K562 (cell line): ENCODE data around the gene DBNL. TPM values are rescaled to one million over a fixed set of nuclear protein-coding genes. Genes with fewer than 3 reads are reported as not detected.

ENCODE experiments used
- ADNP ChIP-seq: fragments of 200-800 bp; sonication (Bioruptor generic); IDR thresholded peaks from 2 replicates; pipeline ENCODE4 v1.6.1; 2016; ENCODE audit warnings: missing genetic modification characterization, missing compliant biosample characterization
- CHD1 ChIP-seq: fragments of 200-600 bp; sonication (generic); IDR thresholded peaks from one replicate; pipeline ENCODE4 v1.6.1; 2012; ENCODE audit warnings: mild to moderate bottlenecking, moderate library complexity, low read length, inconsistent platforms
- CREB1 ChIP-seq, 2 experiments: sonication (generic) in 1 of 2; formaldehyde crosslinking in 1 of 2; IDR thresholded peaks; 2 replicates each; pipeline versions ENCODE4 v1.6.1 to v1.8.0; 2012 to 2022; ENCODE audit warnings: inconsistent platforms in 1 of 2, mild to moderate bottlenecking in 1 of 2, missing genetic modification reagents in 1 of 2, moderate library complexity in 1 of 2
- ELF4 ChIP-seq: fragments of 450-650 bp; formaldehyde crosslinking; IDR thresholded peaks from 2 replicates; pipeline ENCODE4 v1.4.0; 2022; ENCODE audit warnings: missing genetic modification characterization
- FOXA3 ChIP-seq, 2 experiments: fragments of 450-650 bp in 1 of 2; sonication (generic) in 1 of 2; formaldehyde crosslinking; IDR thresholded peaks in 1 of 2; conservative IDR thresholded peaks in 1 of 2; 2 replicates each; pipeline versions ENCODE4 v1.4.0 to v1.8.0; 2020 to 2022; ENCODE audit warnings: mild to moderate bottlenecking in 2 of 2, missing genetic modification reagents in 1 of 2
- FOXK2 ChIP-seq, 2 experiments: fragments of 450-650 bp; IDR thresholded peaks in 1 of 2; conservative IDR thresholded peaks in 1 of 2; 2 replicates each; pipeline ENCODE4 v1.6.1; 2016; ENCODE audit warnings: low read depth in 2 of 2, mild to moderate bottlenecking in 1 of 2
- MXD1 ChIP-seq: fragments of 250-450 bp; sonication (Bioruptor Pico); IDR thresholded peaks from 2 replicates; pipeline ENCODE4 v1.8.0; 2021; ENCODE audit warnings: borderline replicate concordance, mild to moderate bottlenecking, moderate library complexity; ENCODE audit not compliant: poor library complexity, severe bottlenecking
- NFYB ChIP-seq: IDR thresholded peaks from 2 replicates; pipeline ENCODE4 v1.6.1; 2011; ENCODE audit warnings: mild to moderate bottlenecking, moderate library complexity; ENCODE audit not compliant: insufficient read length; ENCODE audit errors: extremely low read depth
- PATZ1 ChIP-seq: fragments of 250-450 bp; sonication (Bioruptor Pico); IDR thresholded peaks from 2 replicates; pipeline ENCODE4 v1.5.0; 2020; ENCODE audit warnings: mild to moderate bottlenecking, borderline replicate concordance
- SMAD3 ChIP-seq: fragments of 450-650 bp; formaldehyde crosslinking; conservative IDR thresholded peaks from 2 replicates; pipeline ENCODE4 v1.4.0; 2020; ENCODE audit warnings: mild to moderate bottlenecking
- SMARCA4 ChIP-seq: fragments of 450-650 bp; IDR thresholded peaks from 2 replicates; pipeline ENCODE4 v1.6.1; 2016
- ZKSCAN8 ChIP-seq: fragments of 200-800 bp; sonication (Bioruptor generic); IDR thresholded peaks from 2 replicates; pipeline ENCODE4 v1.6.1; 2016; ENCODE audit warnings: missing genetic modification characterization, missing compliant biosample characterization
- ZNF175 ChIP-seq: fragments of 200-800 bp; sonication (Bioruptor generic); IDR thresholded peaks from 2 replicates; pipeline ENCODE4 v1.6.1; 2016; ENCODE audit warnings: low read depth, mild to moderate bottlenecking, missing genetic modification characterization, missing compliant biosample characterization
- ZNF239 ChIP-seq: fragments of 250-450 bp; sonication (Bioruptor Pico); IDR thresholded peaks from 2 replicates; pipeline ENCODE4 v1.4.0; 2020; ENCODE audit warnings: mild to moderate bottlenecking
- polyA plus RNA-seq, 8 experiments: library from polyadenylated mRNA; depleted of rRNA in 4 of 8; stranded (reverse) in 5 of 8; unstranded in 3 of 8; fragments of >200 nt; fragmentation: Nextera tagmentation in 2 of 8; fragmentation: Illumina TruSeq in 1 of 8; extraction: Ambion mirVana in 2 of 8; extraction: Trizol in 1 of 8; gene quantifications; 2 replicates each; pipeline versions ENCODE4 v1.2.1 to v1.2.3, GENCODE V29; 2011 to 2014; ENCODE audit warnings: inconsistent platforms in 1 of 8, missing spikeins in 1 of 8
- total RNA-seq, 7 experiments: library from RNA; depleted of rRNA in 6 of 7; stranded (reverse); fragments of >200 nt in 6 of 7; fragmentation: Illumina TruSeq in 2 of 7; extraction: Trizol in 2 of 7; gene quantifications; 2 replicates each; pipeline versions ENCODE4 v1.2.1 to v1.2.3, GENCODE V29; 2011 to 2021; ENCODE audit warnings: low replicate concordance in 1 of 7
- TF ChIP-seq, protein P1 (sequence below): sonication (generic); formaldehyde crosslinking; IDR thresholded peaks from 2 replicates; pipeline ENCODE4 v1.8.1; 2023; ENCODE audit warnings: missing genetic modification reagents, mild to moderate bottlenecking, borderline replicate concordance
- TF ChIP-seq, protein P2 (sequence below): fragments of 450-650 bp; formaldehyde crosslinking; IDR thresholded peaks from 2 replicates; pipeline ENCODE4 v1.4.0; 2020; ENCODE audit warnings: mild to moderate bottlenecking, moderate library complexity
- TF ChIP-seq, protein P3 (sequence below): sonication (generic); formaldehyde crosslinking; IDR thresholded peaks from 2 replicates; pipeline ENCODE4 v1.5.0; 2020; ENCODE audit warnings: missing genetic modification reagents

DBNL gene
- total and polyA plus RNA-seq, 9 of the 15 experiments (the other 6 are each of a cell fraction or from before 2014, with no cell fraction given): 1.9 to 65.1 (median 38.9) TPM

GRCh38 chr7:44081266-44081748 is 36.8 kb downstream of the DBNL start (continued):
- TF ChIP-seq FOXK2 (conservative IDR thresholded peaks at IDR 0.05 in 1 of 2, IDR thresholded peaks at IDR 0.05 in 1 of 2; ENCODE audit: low read depth in 2 of 2) (0 out of 4 replicates have a peak, but pooled peaks of 1 of the 2 experiments have one; percentile 43), FOXA3 (CRISPR knock-in tag; conservative IDR thresholded peaks at IDR 0.05 in 1 of 2, IDR thresholded peaks at IDR 0.05 in 1 of 2) (0 out of 4 replicates have a peak, but pooled peaks have one; percentile 32 to 56), NFYB (no peak), ADNP (tag) (no peak), MXD1 (CRISPR knock-in tag) (no peak), SMAD3 (CRISPR knock-in tag) (0 out of 2 replicates have a peak, but pooled peaks have one; percentile 42), ZNF175 (CRISPR knock-in tag) (peak; percentile 78; the same call in 1 of the 2 replicates), PATZ1 (CRISPR knock-in tag) (no peak), SMARCA4 (peak; percentile 87), ZNF239 (CRISPR knock-in tag) (peak; percentile 65), ZKSCAN8 (CRISPR knock-in tag) (0 out of 2 replicates have a peak, but pooled peaks have one; percentile 55), CHD1 (no peak), CREB1 (IDR thresholded peaks at IDR 0.05) (peak; percentile 62; the same call in 1 of the 2 replicates), CREB1 (CRISPR knock-in tag; IDR thresholded peaks at IDR 0.05) (0 out of 2 replicates have a peak, but pooled peaks have one; percentile 27), ELF4 (CRISPR knock-in tag) (no peak)
- TF ChIP-seq, protein P1, sequence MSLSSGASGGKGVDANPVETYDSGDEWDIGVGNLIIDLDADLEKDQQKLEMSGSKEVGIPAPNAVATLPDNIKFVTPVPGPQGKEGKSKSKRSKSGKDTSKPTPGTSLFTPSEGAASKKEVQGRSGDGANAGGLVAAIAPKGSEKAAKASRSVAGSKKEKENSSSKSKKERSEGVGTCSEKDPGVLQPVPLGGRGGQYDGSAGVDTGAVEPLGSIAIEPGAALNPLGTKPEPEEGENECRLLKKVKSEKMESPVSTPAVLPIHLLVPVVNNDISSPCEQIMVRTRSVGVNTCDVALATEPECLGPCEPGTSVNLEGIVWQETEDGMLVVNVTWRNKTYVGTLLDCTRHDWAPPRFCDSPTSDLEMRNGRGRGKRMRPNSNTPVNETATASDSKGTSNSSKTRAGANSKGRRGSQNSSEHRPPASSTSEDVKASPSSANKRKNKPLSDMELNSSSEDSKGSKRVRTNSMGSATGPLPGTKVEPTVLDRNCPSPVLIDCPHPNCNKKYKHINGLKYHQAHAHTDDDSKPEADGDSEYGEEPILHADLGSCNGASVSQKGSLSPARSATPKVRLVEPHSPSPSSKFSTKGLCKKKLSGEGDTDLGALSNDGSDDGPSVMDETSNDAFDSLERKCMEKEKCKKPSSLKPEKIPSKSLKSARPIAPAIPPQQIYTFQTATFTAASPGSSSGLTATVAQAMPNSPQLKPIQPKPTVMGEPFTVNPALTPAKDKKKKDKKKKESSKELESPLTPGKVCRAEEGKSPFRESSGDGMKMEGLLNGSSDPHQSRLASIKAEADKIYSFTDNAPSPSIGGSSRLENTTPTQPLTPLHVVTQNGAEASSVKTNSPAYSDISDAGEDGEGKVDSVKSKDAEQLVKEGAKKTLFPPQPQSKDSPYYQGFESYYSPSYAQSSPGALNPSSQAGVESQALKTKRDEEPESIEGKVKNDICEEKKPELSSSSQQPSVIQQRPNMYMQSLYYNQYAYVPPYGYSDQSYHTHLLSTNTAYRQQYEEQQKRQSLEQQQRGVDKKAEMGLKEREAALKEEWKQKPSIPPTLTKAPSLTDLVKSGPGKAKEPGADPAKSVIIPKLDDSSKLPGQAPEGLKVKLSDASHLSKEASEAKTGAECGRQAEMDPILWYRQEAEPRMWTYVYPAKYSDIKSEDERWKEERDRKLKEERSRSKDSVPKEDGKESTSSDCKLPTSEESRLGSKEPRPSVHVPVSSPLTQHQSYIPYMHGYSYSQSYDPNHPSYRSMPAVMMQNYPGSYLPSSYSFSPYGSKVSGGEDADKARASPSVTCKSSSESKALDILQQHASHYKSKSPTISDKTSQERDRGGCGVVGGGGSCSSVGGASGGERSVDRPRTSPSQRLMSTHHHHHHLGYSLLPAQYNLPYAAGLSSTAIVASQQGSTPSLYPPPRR: 0 out of 2 replicates have a peak, but pooled peaks have one; percentile 62
- TF ChIP-seq, protein P2, sequence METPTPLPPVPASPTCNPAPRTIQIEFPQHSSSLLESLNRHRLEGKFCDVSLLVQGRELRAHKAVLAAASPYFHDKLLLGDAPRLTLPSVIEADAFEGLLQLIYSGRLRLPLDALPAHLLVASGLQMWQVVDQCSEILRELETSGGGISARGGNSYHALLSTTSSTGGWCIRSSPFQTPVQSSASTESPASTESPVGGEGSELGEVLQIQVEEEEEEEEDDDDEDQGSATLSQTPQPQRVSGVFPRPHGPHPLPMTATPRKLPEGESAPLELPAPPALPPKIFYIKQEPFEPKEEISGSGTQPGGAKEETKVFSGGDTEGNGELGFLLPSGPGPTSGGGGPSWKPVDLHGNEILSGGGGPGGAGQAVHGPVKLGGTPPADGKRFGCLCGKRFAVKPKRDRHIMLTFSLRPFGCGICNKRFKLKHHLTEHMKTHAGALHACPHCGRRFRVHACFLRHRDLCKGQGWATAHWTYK: 0 out of 2 replicates have a peak, but pooled peaks have one; percentile 61
- TF ChIP-seq, protein P3, sequence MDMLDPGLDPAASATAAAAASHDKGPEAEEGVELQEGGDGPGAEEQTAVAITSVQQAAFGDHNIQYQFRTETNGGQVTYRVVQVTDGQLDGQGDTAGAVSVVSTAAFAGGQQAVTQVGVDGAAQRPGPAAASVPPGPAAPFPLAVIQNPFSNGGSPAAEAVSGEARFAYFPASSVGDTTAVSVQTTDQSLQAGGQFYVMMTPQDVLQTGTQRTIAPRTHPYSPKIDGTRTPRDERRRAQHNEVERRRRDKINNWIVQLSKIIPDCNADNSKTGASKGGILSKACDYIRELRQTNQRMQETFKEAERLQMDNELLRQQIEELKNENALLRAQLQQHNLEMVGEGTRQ (CRISPR knock-in tag): peak; percentile 66
